ENCODE data around the gene ZNF146.
"Not testable (repeated sequence)": the region's sequence is repeated elsewhere in the genome, so short reads cannot be mapped to it uniquely, and the experiment has no call there.

ZNF146 gene

GRCh38 chr19:36179077-36179476 lies 35.8 kb upstream of the ZNF146 start:
- not testable (repeated sequence) for H4K91ac ChIP-seq (ENCODE audit: low read length); H2BK15ac ChIP-seq (ENCODE audit: low read depth, poor library complexity, severe bottlenecking); H2AK5ac ChIP-seq (ENCODE audit: low read length, severe bottlenecking); H3K9ac ChIP-seq (ENCODE audit: low read length); DNase-seq; H2BK5ac ChIP-seq (ENCODE audit: low read depth, low read length, poor library complexity, severe bottlenecking); H3K4me3 ChIP-seq (ENCODE audit: insufficient read depth in 1 of 2, low read depth in 1 of 2, low read length in 2 of 2); H3K18ac ChIP-seq (ENCODE audit: low read depth in 1 of 2, low read length in 2 of 2); H3K4me1 ChIP-seq (ENCODE audit: control insufficient read depth, insufficient read depth, low read depth, low read length); H4K8ac ChIP-seq (ENCODE audit: low read length); H2BK12ac ChIP-seq (ENCODE audit: low read length in 2 of 2); H3K14ac ChIP-seq (ENCODE audit: low read length in 2 of 2); H3K27ac ChIP-seq (ENCODE audit: low read length, poor library complexity, severe bottlenecking); H3K27me3 ChIP-seq (ENCODE audit: control insufficient read depth in 1 of 2, insufficient read depth in 1 of 2, low read length in 2 of 2); H2AFZ ChIP-seq (ENCODE audit: low read depth, low read length); H3K9me3 ChIP-seq (ENCODE audit: control insufficient read depth, low read length); H3K4me2 ChIP-seq (ENCODE audit: low read length, poor library complexity, severe bottlenecking); H3K79me1 ChIP-seq (replicated peaks; ENCODE audit: low read length, poor library complexity, severe bottlenecking); H3K23ac ChIP-seq (ENCODE audit: low read length in 2 of 2); H3K4ac ChIP-seq (ENCODE audit: low read depth in 1 of 2, low read length in 2 of 2); H2BK120ac ChIP-seq (ENCODE audit: low read depth, low read length)
- 100% methylated on average over 1 of the region's 2 CpGs for WGBS
- peaks cover 10 to 16% of the 10 kb centered on the region in 2 experiments for H3K36me3 ChIP-seq (ENCODE audit: control insufficient read depth in 1 of 2, insufficient read depth in 2 of 2, low read depth in 1 of 2, low read length in 2 of 2)

GRCh38 chr19:36182612-36183244 lies 32.2 kb upstream of the ZNF146 start:
- Histone ChIP-seq H3K18ac (ENCODE audit: low read depth in 1 of 2, low read length in 2 of 2) (no peak overlapping the region), H3K4me2 (ENCODE audit: low read length, poor library complexity, severe bottlenecking) (no peak overlapping the region), H3K23ac (ENCODE audit: low read length in 2 of 2) (no peak overlapping the region), H4K8ac (ENCODE audit: low read length) (no peak overlapping the region), H3K4ac (ENCODE audit: low read depth in 1 of 2, low read length in 2 of 2) (no peak overlapping the region), H3K9me3 (ENCODE audit: control insufficient read depth, low read length) (peaks cover 9% of the 10 kb centered on the region), H3K27ac (ENCODE audit: low read length, poor library complexity, severe bottlenecking) (peak overlapping the region; percentile 43), H3K14ac (ENCODE audit: low read length in 2 of 2) (no peak overlapping the region), H2AFZ (ENCODE audit: low read depth, low read length) (no peak overlapping the region), H3K4me1 (ENCODE audit: control insufficient read depth, insufficient read depth, low read depth, low read length) (no peaks in the 10 kb centered on the region), H2AK5ac (ENCODE audit: low read length, severe bottlenecking) (no peak overlapping the region), H3K9ac (ENCODE audit: low read length) (no peak overlapping the region), H3K79me1 (replicated peaks; ENCODE audit: low read length, poor library complexity, severe bottlenecking) (no peaks in the 10 kb centered on the region), H2BK5ac (ENCODE audit: low read depth, low read length, poor library complexity, severe bottlenecking) (no peak overlapping the region), H2BK15ac (ENCODE audit: low read depth, poor library complexity, severe bottlenecking) (no peak overlapping the region), H4K91ac (ENCODE audit: low read length) (no peak overlapping the region), H3K27me3 (ENCODE audit: control insufficient read depth in 1 of 2, insufficient read depth in 1 of 2, low read length in 2 of 2) (no peaks in the 10 kb centered on the region), H3K4me3 (ENCODE audit: insufficient read depth in 1 of 2, low read depth in 1 of 2, low read length in 2 of 2) (no peak overlapping the region), H2BK12ac (ENCODE audit: low read length in 2 of 2) (no peak overlapping the region), H3K36me3 (ENCODE audit: control insufficient read depth in 1 of 2, insufficient read depth in 2 of 2, low read depth in 1 of 2, low read length in 2 of 2) (peaks cover 12 to 16% of the 10 kb centered on the region in 2 experiments), H2BK120ac (ENCODE audit: low read depth, low read length) (no peak overlapping the region)
- WGBS, result 75% methylated on average over 15 of the region's 17 CpGs
- no peak for DNase-seq

GRCh38 chr19:36183245-36183628 lies 31.7 kb upstream of the ZNF146 start:
- Histone ChIP-seq H3K27ac (ENCODE audit: low read length, poor library complexity, severe bottlenecking) (peak overlapping the region; percentile 38), H2BK5ac (ENCODE audit: low read depth, low read length, poor library complexity, severe bottlenecking) (no peak overlapping the region)

GRCh38 chr19:36186722-36187121 lies 28.2 kb upstream of the ZNF146 start:
- H3K4ac ChIP-seq (ENCODE audit: low read depth in 1 of 2, low read length in 2 of 2), result not testable (repeated sequence)
- WGBS, result 90% methylated on average over 5 of the region's 5 CpGs

More at GRCh38 chr19:36183245-36183628, 31.7 kb upstream of the ZNF146 start:
- Histone ChIP-seq H4K91ac (ENCODE audit: low read length) (no peak overlapping the region), H3K4ac (ENCODE audit: low read depth in 1 of 2, low read length in 2 of 2) (no peak overlapping the region), H3K4me3 (ENCODE audit: insufficient read depth in 1 of 2, low read depth in 1 of 2, low read length in 2 of 2) (no peak overlapping the region), H4K8ac (ENCODE audit: low read length) (no peak overlapping the region), H3K18ac (ENCODE audit: low read depth in 1 of 2, low read length in 2 of 2) (no peak overlapping the region), H2AK5ac (ENCODE audit: low read length, severe bottlenecking) (no peak overlapping the region), H2BK120ac (ENCODE audit: low read depth, low read length) (no peak overlapping the region), H3K27me3 (ENCODE audit: control insufficient read depth in 1 of 2, insufficient read depth in 1 of 2, low read length in 2 of 2) (no peaks in the 10 kb centered on the region), H2BK15ac (ENCODE audit: low read depth, poor library complexity, severe bottlenecking) (no peak overlapping the region), H2BK12ac (ENCODE audit: low read length in 2 of 2) (no peak overlapping the region), H2AFZ (ENCODE audit: low read depth, low read length) (no peak overlapping the region), H3K79me1 (replicated peaks; ENCODE audit: low read length, poor library complexity, severe bottlenecking) (no peaks in the 10 kb centered on the region), H3K14ac (ENCODE audit: low read length in 2 of 2) (no peak overlapping the region), H3K36me3 (ENCODE audit: control insufficient read depth in 1 of 2, insufficient read depth in 2 of 2, low read depth in 1 of 2, low read length in 2 of 2) (peaks cover 15 to 16% of the 10 kb centered on the region in 2 experiments), H3K4me2 (ENCODE audit: low read length, poor library complexity, severe bottlenecking) (no peak overlapping the region), H3K23ac (ENCODE audit: low read length in 2 of 2) (no peak overlapping the region), H3K9me3 (ENCODE audit: control insufficient read depth, low read length) (peaks cover 9% of the 10 kb centered on the region), H3K9ac (ENCODE audit: low read length) (no peak overlapping the region), H3K4me1 (ENCODE audit: control insufficient read depth, insufficient read depth, low read depth, low read length) (no peaks in the 10 kb centered on the region)
- DNase-seq, result no peak
- 80% methylated on average over 10 of the region's 10 CpGs for WGBS

More at GRCh38 chr19:36186722-36187121, 28.2 kb upstream of the ZNF146 start:
- not testable (repeated sequence) for DNase-seq; H3K9ac ChIP-seq (ENCODE audit: low read length); H3K18ac ChIP-seq (ENCODE audit: low read depth in 1 of 2, low read length in 2 of 2); H4K8ac ChIP-seq (ENCODE audit: low read length); H3K23ac ChIP-seq (ENCODE audit: low read length in 2 of 2); H3K79me1 ChIP-seq (replicated peaks; ENCODE audit: low read length, poor library complexity, severe bottlenecking); H3K4me1 ChIP-seq (ENCODE audit: control insufficient read depth, insufficient read depth, low read depth, low read length); H2BK15ac ChIP-seq (ENCODE audit: low read depth, poor library complexity, severe bottlenecking); H3K27me3 ChIP-seq (ENCODE audit: control insufficient read depth in 1 of 2, insufficient read depth in 1 of 2, low read length in 2 of 2); H2BK120ac ChIP-seq (ENCODE audit: low read depth, low read length); H3K14ac ChIP-seq (ENCODE audit: low read length in 2 of 2); H4K91ac ChIP-seq (ENCODE audit: low read length); H3K9me3 ChIP-seq (ENCODE audit: control insufficient read depth, low read length); H2BK12ac ChIP-seq (ENCODE audit: low read length in 2 of 2); H2AK5ac ChIP-seq (ENCODE audit: low read length, severe bottlenecking); H3K4me2 ChIP-seq (ENCODE audit: low read length, poor library complexity, severe bottlenecking); H2AFZ ChIP-seq (ENCODE audit: low read depth, low read length); H2BK5ac ChIP-seq (ENCODE audit: low read depth, low read length, poor library complexity, severe bottlenecking); H3K27ac ChIP-seq (ENCODE audit: low read length, poor library complexity, severe bottlenecking); H3K4me3 ChIP-seq (ENCODE audit: insufficient read depth in 1 of 2, low read depth in 1 of 2, low read length in 2 of 2)
- H3K36me3 ChIP-seq (ENCODE audit: control insufficient read depth in 1 of 2, insufficient read depth in 2 of 2, low read depth in 1 of 2, low read length in 2 of 2), result peaks cover 17 to 20% of the 10 kb centered on the region in 2 experiments

Data from mesenchymal stem cell (in vitro differentiated cells and primary cell).